OCI-LY1 (cell line): ENCODE measurements around the gene HEXD.

Experiments
- H2AFZ ChIP-seq: fragments of 200-600 bp; sonication (generic), shearing (Covaris generic); 2 replicates; pipeline ENCODE4 v1.6.0; 2014; ENCODE audit warnings: antibody characterized with exemption, mild to moderate bottlenecking, low read length
- H3F3A ChIP-seq: fragments of 200-600 bp; sonication (generic), shearing (Covaris generic); 2 replicates; pipeline ENCODE4 v1.6.0; 2014; ENCODE audit warnings: mild to moderate bottlenecking, antibody characterized with exemption, low read length, moderate library complexity; ENCODE audit not compliant: insufficient read depth
- H3K27ac ChIP-seq: fragments of 200-600 bp; sonication (generic); 2 replicates; pipeline ENCODE4 v1.5.1; 2014; ENCODE audit warnings: low read length, mixed run types, mild to moderate bottlenecking, low read depth; ENCODE audit not compliant: poor library complexity, severe bottlenecking
- H3K27me3 ChIP-seq: fragments of 200-600 bp; sonication (generic); 2 replicates; pipeline ENCODE4 v1.6.0; 2014; ENCODE audit warnings: antibody characterized with exemption, mild to moderate bottlenecking, low read length, moderate library complexity; ENCODE audit not compliant: insufficient read depth
- H3K36me3 ChIP-seq: fragments of 200-600 bp; sonication (generic); 2 replicates; pipeline ENCODE4 v1.6.1; 2014; ENCODE audit warnings: mild to moderate bottlenecking, antibody characterized with exemption, low read length, moderate library complexity, mixed read lengths; ENCODE audit not compliant: insufficient read depth
- H3K4me1 ChIP-seq: fragments of 200-600 bp; sonication (generic); 2 replicates; pipeline ENCODE4 v1.5.1; 2014; ENCODE audit warnings: mild to moderate bottlenecking, low read length, moderate library complexity; ENCODE audit not compliant: insufficient read depth, severe bottlenecking
- H3K4me2 ChIP-seq: fragments of 200-600 bp; sonication (generic), shearing (Covaris generic); 2 replicates; pipeline ENCODE4 v1.6.1; 2014; ENCODE audit warnings: low read length
- H3K4me3 ChIP-seq: fragments of 200-600 bp; sonication (generic); 2 replicates; pipeline ENCODE4 v1.5.1; 2014; ENCODE audit warnings: low read length, low read depth, mild to moderate bottlenecking, mixed read lengths; ENCODE audit not compliant: poor library complexity, severe bottlenecking
- H3K79me2 ChIP-seq: fragments of 200-600 bp; shearing (Covaris generic); 2 replicates; pipeline ENCODE4 v1.6.1; 2016; ENCODE audit warnings: mixed run types, low read length, mixed read lengths; ENCODE audit not compliant: insufficient read depth
- H3K9ac ChIP-seq: fragments of 200-600 bp; sonication (generic), shearing (Covaris generic); 2 replicates; pipeline ENCODE4 v1.6.1; 2014; ENCODE audit warnings: mild to moderate bottlenecking, low read length, mixed read lengths
- H3K9me2 ChIP-seq: fragments of 200-600 bp; sonication (generic), shearing (Covaris generic); 2 replicates; pipeline ENCODE4 v1.6.1; 2014; ENCODE audit warnings: low read depth, mild to moderate bottlenecking, low read length, mixed read lengths
- H3K9me3 ChIP-seq: fragments of 200-600 bp; shearing (Covaris generic); 2 replicates; pipeline ENCODE4 v1.6.1; 2014; ENCODE audit warnings: low read length, mixed read lengths
- H4K20me1 ChIP-seq: fragments of 200-600 bp; sonication (generic), shearing (Covaris generic); 2 replicates; pipeline ENCODE4 v1.6.0; 2016; ENCODE audit warnings: mild to moderate bottlenecking, low read length; ENCODE audit not compliant: insufficient read depth
- CTCF ChIP-seq: fragments of 200-600 bp; sonication (generic), shearing (Covaris generic); IDR thresholded peaks from 2 replicates; pipeline ENCODE4 v1.5.1; 2017; ENCODE audit warnings: mild to moderate bottlenecking, antibody characterized with exemption, low read length, moderate library complexity, mixed read lengths
- EZH2 ChIP-seq: fragments of 200-600 bp; sonication (generic), shearing (Covaris generic); IDR thresholded peaks from 2 replicates; pipeline ENCODE4 v1.8.0; 2017; ENCODE audit warnings: borderline replicate concordance, mixed run types, mild to moderate bottlenecking, antibody characterized with exemption, low read length, moderate library complexity, mixed read lengths

The HEXD gene

GRCh38 chr17:82399041-82399441, 19.1 kb upstream of the HEXD start:
- TF ChIP-seq EZH2 (no peak), CTCF (no peak)
- H4K20me1 ChIP-seq = no peaks in the 10 kb centered on the region
- H3K4me3 ChIP-seq = no peak overlapping the region
- peaks cover 13% of the 10 kb centered on the region for H3K36me3 ChIP-seq
- H3K9me3 ChIP-seq = no peaks in the 10 kb centered on the region
- peaks cover 9% of the 10 kb centered on the region for H3K4me1 ChIP-seq
- H2AFZ ChIP-seq = no peak overlapping the region
- no peak overlapping the region for H3K4me2 ChIP-seq
- H3K9ac ChIP-seq = no peak overlapping the region
- H3K9me2 ChIP-seq = no peaks in the 10 kb centered on the region
- no peaks in the 10 kb centered on the region for H3K27me3 ChIP-seq
- H3F3A ChIP-seq = no peaks in the 10 kb centered on the region
- H3K27ac ChIP-seq = no peak overlapping the region
- no peaks in the 10 kb centered on the region for H3K79me2 ChIP-seq

- no peak overlapping the region for H3K4me3 ChIP-seq
- no peak overlapping the region for H3K27ac ChIP-seq
- no peaks in the 10 kb centered on the region for H3K9me3 ChIP-seq
- no peaks in the 10 kb centered on the region for H3K79me2 ChIP-seq
- no peak overlapping the region for H3K4me2 ChIP-seq
- H3F3A ChIP-seq = no peaks in the 10 kb centered on the region
- no peaks in the 10 kb centered on the region for H4K20me1 ChIP-seq
- no peaks in the 10 kb centered on the region for H3K27me3 ChIP-seq
- H3K9me2 ChIP-seq = no peaks in the 10 kb centered on the region
- TF ChIP-seq CTCF (no peak), EZH2 (no peak)
- H3K36me3 ChIP-seq = peaks cover 13% of the 10 kb centered on the region
- H3K4me1 ChIP-seq = peaks cover 9% of the 10 kb centered on the region
- H2AFZ ChIP-seq = no peak overlapping the region
- H3K9ac ChIP-seq = no peak overlapping the region
Measured at GRCh38 chr17:82399601-82400101, 18.5 kb upstream of the HEXD start.

- H3K4me2 ChIP-seq = no peak overlapping the region
- H2AFZ ChIP-seq = no peak overlapping the region
- H3K4me3 ChIP-seq = no peak overlapping the region
- H4K20me1 ChIP-seq = no peaks in the 10 kb centered on the region
- H3K36me3 ChIP-seq = peaks cover 13% of the 10 kb centered on the region
- H3K9ac ChIP-seq = no peak overlapping the region
- H3F3A ChIP-seq = no peaks in the 10 kb centered on the region
- H3K27ac ChIP-seq = no peak overlapping the region
- TF ChIP-seq CTCF (no peak), EZH2 (no peak)
- H3K9me3 ChIP-seq = no peaks in the 10 kb centered on the region
- no peaks in the 10 kb centered on the region for H3K79me2 ChIP-seq
- H3K9me2 ChIP-seq = no peaks in the 10 kb centered on the region
- no peaks in the 10 kb centered on the region for H3K27me3 ChIP-seq
- peaks cover 9% of the 10 kb centered on the region for H3K4me1 ChIP-seq
Measured at GRCh38 chr17:82400206-82400605, 17.9 kb upstream of the HEXD start.
